NCI-H1694 treated with DMSO at 0.1 percent for 48 hours (cell line): ENCODE results near the gene APOBR.
"Not testable (repeated sequence)": the region's sequence is repeated elsewhere in the genome, so short reads cannot be mapped to it uniquely, and the experiment has no call there.

ENCODE experiments used
- DNase-seq: peaks from one replicate; lab custom pipeline; 2025; lab: John Stamatoyannopoulos, UW

The APOBR gene

DNA sequence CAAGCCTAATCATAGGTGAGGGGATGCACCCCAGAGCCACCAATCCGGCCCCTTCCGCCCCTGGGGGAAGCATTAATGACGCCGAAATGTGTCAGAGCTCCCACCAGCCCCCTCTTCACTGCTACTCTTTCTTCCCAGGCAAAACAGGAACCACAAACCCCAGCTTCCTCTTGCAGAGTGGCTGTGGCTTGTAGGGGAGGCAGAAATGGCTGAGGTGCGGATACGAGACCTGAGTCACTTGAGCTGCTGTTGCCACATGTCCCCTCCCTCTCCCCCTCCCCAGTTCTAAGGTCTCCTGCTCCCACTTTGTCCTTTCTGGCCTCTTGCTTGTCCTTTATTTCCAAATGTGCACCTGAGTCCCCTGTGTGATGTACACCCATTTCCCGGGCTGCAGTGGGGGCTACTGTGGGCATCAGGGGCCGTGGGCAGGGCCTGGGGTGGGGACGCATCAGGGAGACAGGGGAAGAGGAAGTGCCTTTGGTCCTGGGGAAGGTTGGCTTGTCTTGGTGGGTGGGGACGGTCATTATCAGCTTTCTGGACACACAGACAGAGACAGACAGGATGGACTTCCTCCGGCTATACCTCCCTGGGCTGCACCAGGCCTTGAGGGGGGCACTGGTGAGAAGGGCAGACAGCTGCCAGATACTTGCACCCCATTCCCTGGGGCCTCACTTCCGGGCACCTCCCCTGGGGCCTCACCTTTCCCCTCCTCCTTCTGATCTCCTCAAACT lies at the start of gene APOBR:
Gene APOBR, plus strand, starts transcription at position 523 of the 731 bp plus-strand sequence. Its CDS starts 39 bp downstream, at position 562.
- peak; percentile 2 for DNase-seq

- not testable (repeated sequence) for DNase-seq
Observed at GRCh38 chr16:28446388-28446787, 48.1 kb upstream of the APOBR start.

GRCh38 chr16:28447081-28447480 lies 47.4 kb upstream of the APOBR start:
- not testable (repeated sequence) for DNase-seq

DNA sequence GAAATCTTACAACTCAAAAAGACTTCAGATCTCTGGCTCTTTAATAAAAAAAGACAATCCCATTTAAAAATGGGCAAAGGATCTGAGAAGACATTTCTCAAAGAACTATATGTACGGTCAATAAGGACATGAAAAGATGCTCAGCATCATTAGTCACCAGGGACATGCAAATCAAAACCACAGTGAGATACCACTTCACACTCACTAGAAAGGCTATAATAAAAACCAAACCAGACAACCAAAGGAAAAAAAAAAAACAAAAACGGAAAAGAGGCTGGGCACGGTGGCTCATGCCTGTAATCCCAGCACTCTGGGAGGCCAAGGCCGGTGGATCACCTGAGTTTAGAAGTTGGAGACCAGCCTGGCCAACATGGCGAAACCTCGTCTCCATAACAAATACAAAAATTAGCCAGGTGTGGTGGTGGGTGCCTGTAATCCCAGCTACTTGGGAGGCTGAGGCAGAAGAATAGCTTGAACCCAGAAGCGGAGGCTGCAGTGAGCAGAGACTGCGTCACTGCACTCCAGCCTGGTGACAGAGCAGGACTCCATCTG lies 20.7 kb upstream of the APOBR start:
- no peak for DNase-seq

DNA sequence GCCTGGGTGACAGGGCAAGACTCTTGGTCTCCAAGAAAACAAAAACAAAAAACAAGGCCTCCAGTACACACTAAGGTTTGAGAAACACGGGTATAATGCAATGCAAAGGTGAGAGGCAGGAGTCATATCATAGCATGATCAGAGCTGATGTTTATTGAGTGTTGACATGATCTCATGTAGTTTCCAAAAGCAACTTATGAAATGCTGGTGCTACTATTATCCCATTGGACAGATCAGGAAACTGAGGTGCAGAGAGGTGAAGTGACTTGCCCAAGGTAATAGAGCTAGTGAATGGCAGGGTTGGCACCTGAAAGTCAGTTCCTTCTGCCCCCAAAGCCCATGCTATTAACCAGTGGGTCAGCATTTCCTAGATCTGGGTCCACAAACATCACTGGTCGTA lies 19.2 kb upstream of the APOBR start:
- DNase-seq = no peak

- no peak for DNase-seq
Observed at GRCh38 chr16:28477311-28477920, 17.0 kb upstream of the APOBR start.

- no peak for DNase-seq
Observed at GRCh38 chr16:28478506-28479180, 15.8 kb upstream of the APOBR start.

GRCh38 chr16:28482026-28482425 lies 12.4 kb upstream of the APOBR start:
- no peak for DNase-seq

DNA sequence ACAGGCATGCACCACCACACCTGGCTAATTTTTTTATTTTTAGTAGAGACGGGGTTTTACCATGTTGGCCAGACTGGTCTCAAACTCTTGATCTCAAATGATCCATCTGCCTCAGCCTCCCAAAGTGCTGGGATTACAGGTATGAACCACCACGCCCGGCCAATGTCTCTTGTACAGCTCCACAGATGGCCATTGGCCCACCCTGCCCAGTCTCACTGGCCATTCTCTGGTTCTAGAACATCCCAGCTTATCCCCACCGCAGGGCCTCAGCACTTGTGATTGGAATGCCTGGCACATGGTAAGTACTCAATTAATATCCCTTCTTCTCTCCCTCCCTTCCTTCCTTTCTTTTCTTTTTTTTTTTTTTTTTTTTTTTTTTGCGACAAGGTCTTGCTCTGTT lies 11.1 kb upstream of the APOBR start:
- not testable (repeated sequence) for DNase-seq

DNA sequence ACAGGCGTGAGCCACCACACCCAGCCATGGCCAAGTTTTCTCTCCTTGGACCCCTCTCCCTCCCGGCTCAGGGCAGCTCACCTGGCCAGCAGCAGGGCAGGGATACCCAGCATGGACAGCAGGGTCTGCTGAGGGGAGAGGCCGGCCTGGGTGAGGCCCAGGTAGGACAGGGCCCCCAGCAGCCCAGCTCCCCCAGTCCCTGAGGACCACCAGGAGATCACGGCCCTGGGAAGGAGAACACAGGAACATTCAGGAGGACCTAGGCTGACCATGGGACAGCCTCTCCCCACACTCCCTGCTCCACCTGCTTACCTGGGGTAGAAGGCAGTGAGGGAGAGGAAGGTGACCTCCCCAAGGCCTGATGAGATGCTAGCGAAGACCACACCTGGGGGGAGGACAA lies 8.2 kb upstream of the APOBR start:
- DNase-seq = no peak

- DNase-seq = no peak
Observed at GRCh38 chr16:28491230-28491969, 3.0 kb upstream of the APOBR start.

GRCh38 chr16:28491970-28492474 lies 2.4 kb upstream of the APOBR start, which contains the start of gene CLN3:
Gene CLN3 (minus strand): TSS chr16:28492074. CDS start chr16:28491759, 315 bp downstream.
- DNase-seq = peak; percentile 94

- no peak for DNase-seq
Observed at GRCh38 chr16:28492511-28492910, 1.9 kb upstream of the APOBR start.

DNA sequence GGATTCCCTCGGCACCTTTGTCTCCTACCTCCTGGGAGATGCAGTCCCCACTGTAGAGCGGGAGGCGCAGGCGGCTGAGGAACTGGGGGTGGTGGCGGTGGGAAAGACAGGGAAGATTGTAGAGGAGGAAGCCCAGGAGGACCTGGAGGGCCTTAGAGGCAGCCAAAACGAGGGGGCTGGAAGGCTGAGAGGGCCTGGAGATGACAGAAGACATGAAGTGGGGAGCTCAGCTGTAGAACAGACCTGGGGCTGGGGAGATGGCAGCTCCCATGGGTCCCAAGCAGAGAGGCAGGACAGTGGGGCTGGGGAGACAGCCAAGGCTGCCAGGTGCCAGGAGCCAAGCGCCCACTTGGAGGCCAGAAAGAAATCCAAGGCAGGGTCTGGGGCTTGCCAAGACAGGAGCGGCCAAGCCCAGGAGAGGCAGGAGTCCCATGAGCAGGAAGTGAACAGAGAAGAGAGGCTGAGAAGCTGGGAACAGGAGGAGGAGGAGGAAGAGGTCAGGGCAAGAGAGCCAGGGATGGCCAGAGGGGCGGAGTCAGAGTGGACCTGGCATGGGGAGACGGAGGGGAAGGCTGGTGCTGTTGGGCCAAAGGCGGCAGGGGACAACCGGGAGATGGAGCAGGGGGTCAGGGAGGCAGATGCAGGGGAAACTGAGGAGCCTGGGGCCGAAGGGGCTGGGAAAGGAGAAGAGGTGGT lies 803 bp downstream of the APOBR start:
- no peak for DNase-seq

GRCh38 chr16:28495795-28496749 lies 1.6 kb downstream of the APOBR start:
- no peak for DNase-seq

DNA sequence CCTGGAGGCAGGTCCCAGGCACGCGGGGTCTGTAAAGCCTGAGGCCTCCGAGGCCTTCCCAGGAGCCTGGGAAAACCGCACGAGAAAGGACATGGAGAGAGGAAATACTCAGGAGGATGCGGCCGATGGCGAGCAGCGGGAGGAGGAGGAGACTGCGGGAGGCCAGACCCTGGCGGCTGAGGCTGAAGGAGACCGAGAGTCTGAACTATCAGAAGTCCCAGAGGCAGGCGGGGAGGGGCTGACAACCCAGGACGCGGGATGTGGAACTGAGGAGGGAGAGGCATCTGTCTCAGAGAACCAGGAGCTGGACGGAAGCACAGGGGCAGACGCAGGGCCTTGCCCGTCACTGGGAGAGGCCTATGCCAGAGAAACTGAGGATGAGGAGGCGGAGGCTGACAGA lies 2.4 kb downstream of the APOBR start:
- no peak for DNase-seq

DNA sequence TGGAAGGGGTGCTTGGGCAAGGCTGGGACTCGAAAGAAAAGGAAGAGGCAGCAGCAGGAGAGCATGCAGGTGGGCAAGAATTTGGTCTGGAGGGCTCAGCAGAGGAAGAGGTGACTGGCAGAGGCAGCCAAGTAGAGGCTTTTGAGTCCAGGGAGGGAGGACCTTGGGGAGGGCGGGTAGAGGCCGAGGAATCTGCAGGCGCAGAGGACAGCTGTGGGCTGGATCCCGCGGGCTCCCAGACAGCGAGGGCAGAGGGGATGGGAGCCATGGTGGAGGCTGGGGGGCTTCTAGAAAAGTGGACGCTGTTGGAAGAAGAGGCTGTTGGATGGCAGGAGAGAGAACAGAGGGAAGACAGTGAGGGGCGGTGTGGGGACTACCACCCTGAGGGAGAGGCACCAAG lies 2.9 kb downstream of the APOBR start:
- DNase-seq = no peak

- DNase-seq = no peak
Observed at GRCh38 chr16:28497861-28498599, 3.6 kb downstream of the APOBR start.

GRCh38 chr16:28498666-28499381 lies 4.4 kb downstream of the APOBR start:
- DNase-seq = no peak
